Measurements from ENCODE around the gene PPEF2. TPM values are rescaled to one million over a fixed set of nuclear protein-coding genes. Genes with fewer than 3 reads are reported as not detected.

Gene PPEF2
- total RNA-seq, 1 donor from 2014 or later = not detected

DNA sequence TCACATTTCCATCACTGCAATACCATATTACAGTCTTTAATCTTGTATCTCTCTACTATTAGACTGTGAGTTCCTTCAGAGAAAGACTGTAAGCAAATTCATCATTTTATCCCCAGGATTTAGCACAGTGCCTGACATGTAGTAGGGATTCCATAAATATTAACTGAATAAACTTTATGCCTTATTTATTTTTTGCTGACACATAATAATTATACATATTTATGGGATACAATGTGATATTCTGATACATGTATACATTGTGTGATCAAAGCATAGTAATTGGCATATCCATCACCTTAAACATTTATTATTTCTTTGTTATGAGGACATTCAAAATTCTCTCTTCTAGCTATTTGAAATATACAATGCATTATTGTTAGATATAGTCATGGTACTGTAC is 3.7 kb downstream of the PPEF2 start:
- no peak for DNase-seq (ENCODE audit: low spot score)

DNA sequence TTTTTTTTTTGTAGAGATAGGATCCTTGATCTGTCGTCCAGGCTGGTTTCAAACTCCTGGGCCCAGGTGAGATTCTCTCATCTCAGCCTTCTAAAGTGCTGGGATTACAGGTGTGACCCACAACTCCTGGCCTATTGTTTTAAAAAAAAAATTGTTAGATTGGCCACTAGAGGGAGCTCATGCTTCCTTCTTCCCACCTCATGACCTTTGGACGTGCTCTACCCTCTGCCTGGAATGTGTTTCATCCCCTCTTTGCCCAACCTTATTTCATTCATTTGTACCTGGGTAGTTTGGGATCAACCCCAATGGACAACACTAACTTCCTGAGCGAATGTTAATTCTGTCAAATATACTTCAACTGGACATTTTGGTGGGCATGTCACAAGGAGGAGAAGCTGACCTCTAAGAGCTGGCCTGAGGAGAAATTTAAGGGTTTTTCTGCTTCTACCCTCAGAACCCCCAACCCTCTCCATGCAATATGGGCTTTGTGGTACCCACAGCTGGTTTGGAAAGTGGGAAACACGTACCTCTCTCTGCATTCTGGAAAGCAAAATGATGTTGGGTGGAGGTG is 6.4 kb downstream of the PPEF2 start:
- DNase-seq (ENCODE audit: low spot score) = no peak

DNA sequence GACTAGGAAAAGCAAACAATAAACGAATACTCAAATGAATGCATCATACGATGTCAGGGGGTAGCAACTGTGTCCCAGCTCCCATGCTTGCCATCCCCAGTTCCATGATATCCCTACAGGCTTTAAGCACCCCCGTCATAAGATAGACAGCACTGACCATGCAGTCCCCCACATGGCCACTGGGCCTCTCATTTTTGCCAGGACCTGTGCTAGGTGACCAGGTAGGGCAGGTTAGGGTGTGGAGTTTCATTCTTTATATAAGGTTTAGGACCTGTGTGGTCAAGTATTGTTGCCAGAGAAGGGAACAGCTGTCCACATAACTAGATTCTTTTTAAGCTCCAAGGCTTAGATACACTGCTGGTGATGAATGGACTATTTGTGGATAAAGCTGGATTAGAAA is 9.7 kb downstream of the PPEF2 start:
- DNase-seq (ENCODE audit: low spot score) = no peak

DNA sequence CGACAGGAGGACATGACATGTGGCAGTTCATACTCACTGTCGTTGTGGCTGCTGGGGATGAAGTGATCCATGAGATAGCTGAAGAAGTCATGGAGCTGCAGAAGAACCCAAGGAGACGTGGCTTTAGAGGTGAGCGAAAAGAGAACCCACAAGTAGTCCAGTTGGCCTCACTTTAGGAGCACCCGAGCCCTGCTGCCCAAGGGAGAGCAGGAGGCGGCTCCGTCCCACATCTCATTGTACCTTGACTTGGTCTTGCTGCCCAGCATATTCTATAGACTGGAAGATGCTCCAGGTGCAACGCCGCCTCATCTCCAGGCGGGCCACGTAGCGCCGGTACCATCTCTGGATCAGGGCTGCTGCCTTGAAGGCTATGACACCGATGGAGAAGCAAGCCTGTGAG is 10.6 kb downstream of the PPEF2 start:
- DNase-seq (ENCODE audit: low spot score) = no peak

DNA sequence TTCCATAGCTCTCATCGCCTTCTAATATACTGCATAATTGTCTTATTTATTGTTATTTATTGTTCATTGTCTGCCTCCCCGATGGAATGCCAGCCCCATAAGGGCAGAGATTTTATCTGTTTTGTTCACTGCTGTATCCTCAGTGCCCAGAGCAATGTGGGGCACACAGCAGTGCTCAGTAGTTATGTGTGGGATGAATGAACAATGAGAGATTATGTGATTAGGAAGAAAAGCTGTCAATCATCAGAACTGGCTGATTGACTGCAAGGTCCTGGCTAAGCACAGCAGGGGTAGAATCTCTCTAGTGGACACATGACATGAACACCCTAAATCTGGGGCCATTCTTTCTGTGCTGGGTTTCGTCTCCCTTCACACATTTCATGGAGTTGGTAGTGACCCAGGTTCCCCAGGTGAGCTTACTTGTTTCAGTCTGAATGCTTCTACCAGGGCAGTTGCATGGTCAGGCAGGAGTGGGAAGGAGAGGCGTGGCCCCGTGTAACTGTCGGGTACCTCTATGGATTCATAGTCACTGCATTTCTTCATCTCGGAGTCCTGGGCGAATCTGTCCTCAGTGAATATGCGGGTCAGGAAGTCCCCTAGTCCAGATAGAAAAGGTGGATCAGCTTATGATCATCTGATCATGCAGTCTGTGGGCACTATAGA is 12.6 kb downstream of the PPEF2 start:
- DNase-seq (ENCODE audit: low spot score) = no peak

DNA sequence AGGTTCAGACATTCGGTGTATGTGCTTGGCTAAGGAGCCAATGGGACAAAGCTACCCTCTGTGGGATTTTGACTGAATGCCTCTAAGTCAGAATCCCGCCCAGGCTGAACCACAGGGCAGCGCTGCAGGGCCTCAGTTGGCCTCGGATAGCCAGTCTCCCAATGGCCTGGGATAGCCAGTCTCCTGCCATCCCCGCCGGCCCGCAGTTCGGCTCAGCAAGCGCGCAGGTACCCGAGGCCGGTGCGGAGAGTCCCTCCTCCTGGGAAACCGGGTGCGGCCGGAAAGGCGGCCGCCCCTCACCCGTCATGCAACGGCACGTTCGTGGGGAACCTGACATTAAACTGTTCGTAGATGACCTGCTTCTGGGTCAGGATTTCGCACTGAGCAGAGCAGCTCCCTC is 16.1 kb downstream of the PPEF2 start:
- no peak for DNase-seq (ENCODE audit: low spot score)

DNA sequence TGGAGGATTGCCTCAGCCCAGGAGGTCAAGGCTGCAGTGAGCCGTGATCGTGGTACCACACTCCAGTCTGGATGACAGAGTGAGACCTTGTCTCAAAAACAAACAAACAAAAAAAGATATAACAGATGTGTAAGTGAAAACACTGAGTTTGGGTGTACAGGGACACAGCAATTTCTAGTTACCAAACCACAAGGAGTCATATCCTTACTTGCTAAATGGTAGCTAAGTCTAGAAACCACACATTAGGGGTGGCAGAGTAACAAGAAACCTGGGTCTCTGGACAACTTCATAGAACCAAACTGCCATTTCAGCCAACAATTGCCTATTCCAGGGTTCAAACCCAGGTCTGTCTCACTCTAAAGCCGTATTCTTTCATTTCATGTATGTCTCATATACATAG is 20.8 kb downstream of the PPEF2 start:
- DNase-seq (ENCODE audit: low spot score) = no peak

DNA sequence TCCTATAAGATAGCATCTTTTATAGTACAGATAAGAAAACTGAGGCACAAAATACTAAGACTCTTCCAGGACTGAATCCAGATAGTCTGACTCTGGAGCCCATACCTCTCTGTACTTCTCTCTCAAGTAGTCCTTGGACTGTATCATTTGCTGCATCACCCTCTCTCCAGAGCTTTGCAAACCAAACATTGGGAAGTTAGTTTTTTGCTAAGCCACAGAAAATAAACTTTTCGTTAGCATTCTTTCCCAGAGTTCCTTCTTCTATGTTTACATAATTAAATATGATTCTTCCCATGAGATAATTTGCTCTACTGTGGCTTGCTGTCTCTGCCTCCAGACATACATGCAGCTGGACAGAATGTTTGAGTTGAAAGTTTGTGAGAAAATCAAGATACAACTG is 22.0 kb downstream of the PPEF2 start:
- no peak for DNase-seq (ENCODE audit: low spot score)

DNA sequence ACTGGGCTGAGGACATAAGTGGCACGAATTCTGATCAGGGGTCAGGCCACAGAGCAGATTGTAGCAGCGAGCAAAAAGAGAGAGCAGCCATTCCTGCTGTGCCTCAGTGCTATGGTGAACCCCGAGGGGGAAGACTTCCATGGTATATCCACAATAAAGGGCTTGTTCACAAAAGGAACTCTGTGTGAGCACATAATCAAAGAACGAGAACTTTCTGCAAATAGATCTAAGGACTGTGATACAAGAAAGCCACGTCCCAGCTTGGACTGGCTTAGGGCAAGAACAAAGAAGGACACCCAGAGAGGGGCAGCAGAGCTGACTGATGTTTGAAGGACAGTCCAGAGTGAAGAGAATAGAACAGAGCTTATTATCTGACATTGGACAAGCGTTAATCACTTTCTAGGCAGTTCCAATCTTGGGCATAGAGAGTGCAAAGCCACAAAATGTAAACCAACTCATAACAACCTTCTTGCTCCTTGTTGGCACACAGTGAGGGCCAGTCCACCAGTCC is 24.0 kb downstream of the PPEF2 start:
- DNase-seq (ENCODE audit: low spot score) = no peak

DNA sequence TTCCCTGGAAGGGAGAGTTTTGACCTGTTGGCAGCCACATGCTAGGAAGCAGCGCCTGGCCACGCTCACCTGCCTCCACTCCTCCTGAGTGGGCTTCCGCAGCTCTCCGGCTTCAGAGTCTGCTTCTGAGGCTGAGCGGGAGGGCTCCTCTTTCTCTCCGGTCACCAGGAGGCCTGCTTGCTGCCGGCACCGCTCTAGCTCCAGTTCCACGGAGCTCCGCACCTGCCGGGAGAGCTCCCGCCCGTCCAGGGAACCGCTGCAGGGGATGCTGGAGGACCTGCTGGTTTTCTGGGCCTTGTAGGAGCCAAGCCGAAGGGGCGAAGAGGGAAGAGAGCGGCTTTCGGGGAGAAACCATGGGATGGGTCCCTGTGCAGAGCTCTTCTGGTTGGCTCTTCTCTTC is 26.0 kb downstream of the PPEF2 start:
- no peak for DNase-seq (ENCODE audit: low spot score)

DNA sequence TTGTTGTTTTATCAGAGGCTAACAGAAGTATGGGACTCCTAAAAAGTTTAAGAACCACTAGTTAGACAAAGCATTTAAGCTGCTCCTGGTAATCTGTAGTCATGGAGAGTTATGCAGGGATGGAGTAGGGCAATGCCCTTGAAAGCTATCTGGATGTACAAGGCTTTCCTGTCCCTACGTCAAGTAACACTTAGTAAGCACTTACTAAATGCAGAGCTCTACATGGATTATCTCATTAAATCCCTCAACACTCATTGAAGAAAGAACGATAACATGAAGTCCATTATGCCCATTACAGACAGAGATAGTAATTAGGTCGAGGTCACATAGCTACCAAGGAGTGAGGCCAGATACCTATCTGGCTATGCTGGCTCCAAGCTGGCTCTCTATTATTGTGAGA is 33.2 kb downstream of the PPEF2 start:
- DNase-seq (ENCODE audit: low spot score) = no peak

DNA sequence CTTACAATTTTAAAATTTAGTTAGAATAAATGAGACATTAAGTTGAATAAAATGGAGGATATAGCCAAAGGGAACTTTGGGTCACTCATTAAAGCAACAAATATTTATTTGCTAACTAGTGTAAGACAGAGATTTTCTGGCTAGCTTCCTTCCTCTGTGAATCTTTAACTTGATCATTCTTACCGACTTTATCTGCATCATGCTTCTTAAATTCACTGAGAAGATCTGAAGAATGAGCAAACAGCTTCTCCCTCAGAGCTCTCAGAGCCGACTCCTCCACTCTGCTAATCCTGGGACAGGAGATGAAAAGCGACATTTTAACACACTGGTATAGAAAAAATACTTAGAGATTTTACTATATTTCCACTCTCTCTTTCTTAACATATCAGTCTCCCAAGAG is 35.1 kb downstream of the PPEF2 start:
- no peak for DNase-seq (ENCODE audit: low spot score)

DNA sequence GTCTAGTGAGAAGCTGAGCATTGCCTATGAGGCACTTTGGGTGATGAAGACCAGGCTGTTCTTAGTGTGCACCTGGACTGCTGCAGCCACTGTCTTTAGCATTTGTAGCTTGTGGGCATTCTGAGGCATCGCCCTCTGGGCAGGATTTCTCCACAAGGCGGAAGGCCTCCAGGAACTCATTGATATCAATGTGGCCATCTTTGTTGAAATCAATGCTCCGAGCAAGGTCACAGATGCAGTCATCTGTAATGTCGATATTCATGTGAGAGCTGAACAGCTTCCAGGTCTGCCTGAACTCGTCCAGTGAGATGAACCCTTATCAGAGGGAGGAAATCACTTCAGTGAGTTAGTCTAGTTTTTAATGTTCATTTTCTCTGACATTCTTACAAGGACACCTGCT is 41.6 kb downstream of the PPEF2 start:
- DNase-seq (ENCODE audit: low spot score) = no peak

DNA sequence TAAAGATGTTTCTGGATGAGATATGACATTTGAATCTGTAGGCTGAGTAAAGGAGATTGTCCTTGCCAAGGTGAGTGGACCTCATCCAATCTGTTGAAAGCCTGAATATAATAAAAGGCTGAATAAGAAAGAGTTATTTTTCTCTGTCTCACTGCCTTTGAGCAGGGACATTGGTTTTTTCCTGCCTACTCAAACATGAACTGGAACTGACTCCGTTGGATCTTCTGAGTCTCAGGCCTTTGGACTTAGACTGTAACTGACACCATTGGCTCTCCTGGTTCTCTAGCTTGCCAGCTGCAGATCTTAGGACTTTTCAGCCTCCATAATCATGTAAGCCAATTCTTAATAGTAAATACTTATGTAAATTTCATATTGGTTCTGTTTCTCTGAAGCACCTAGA is 43.5 kb downstream of the PPEF2 start:
- DNase-seq (ENCODE audit: low spot score) = no peak

DNA sequence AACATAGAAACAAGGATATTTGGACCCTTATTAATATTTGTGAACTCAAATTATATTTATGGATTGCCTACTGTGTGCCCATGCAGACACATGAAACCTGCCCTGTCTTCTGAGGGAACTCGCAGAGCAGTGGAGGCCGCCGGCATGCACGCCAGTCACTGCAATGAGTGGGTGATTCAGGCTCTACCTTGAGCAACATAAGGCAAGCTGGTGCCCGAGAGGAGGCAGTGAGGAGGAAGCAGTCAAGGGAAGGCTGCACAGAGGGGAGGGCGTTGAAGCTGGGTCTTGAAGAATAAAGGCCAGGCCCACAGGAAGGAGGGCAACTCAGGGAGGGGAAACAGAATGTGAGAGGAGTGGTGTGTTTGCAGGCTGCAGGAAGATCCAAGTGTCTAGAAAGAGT is 52.8 kb downstream of the PPEF2 start:
- DNase-seq (ENCODE audit: low spot score) = no peak

DNA sequence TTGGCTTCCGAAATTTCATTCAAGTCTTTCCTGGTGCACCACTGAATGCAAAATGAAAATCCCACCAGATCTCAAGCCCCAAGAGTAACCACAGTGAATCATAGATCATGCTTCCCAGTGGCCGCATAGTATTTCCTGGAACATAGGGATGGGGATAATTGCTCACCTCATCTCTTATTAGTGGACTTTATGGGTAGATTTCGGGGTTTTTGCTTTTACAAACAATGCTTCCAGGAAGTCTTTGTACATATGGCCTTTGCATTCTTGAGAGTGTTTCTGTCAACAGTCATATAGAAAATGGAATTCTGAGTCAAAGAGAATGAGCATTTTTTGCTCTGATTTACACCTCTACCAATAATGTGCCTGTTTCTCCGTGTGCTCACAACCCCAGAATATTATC is 53.4 kb downstream of the PPEF2 start:
- DNase-seq (ENCODE audit: low spot score) = no peak

DNA sequence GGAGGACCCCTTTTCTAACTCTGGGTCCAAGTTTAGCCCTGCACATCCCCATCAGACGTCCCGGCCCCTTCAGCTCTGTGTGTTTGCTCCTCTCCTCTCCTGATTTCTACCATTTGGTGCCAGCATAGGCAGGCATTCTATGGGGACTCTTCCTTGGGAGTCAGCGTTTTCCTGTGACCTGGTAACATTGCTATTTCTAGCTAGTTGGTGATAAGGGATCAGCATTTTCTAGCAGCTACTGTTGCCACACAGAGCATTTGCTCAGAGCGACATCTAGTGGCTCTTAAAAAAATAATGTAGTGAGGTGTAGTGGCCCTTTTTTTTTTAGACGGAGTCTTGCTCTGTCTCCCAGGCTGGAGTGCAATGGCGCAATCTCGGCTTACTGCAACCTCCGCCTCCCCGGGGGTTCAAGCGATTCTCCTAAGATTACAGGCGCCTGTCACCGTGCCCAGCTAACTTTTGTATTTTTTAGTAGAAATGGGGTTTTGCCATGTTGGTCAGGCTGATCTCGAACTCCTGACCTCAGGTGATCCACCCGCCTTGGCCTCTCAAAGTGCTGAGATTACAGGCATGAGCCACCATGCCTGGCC is 54.0 kb downstream of the PPEF2 start:
- peak; percentile 46 for DNase-seq (ENCODE audit: low spot score)

DNA sequence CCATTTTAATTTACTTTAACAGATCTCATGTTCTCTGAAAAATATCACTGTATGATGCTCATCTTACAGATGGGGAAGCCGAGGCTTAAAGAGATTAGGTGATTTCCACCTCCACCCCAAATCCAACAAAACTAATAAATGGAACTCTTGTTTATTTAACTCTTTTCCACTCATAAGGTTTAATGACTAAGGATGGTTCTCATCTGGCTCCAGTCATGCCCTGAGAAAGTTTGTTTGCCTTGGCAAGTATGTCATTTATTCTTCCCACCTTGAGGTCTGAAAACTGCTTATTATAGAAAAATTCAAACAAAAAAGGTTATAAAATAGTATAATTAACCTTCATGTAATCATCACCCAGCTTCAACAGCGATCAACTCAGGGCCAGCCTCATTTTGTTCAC is 56.3 kb downstream of the PPEF2 start:
- DNase-seq (ENCODE audit: low spot score) = no peak

DNA sequence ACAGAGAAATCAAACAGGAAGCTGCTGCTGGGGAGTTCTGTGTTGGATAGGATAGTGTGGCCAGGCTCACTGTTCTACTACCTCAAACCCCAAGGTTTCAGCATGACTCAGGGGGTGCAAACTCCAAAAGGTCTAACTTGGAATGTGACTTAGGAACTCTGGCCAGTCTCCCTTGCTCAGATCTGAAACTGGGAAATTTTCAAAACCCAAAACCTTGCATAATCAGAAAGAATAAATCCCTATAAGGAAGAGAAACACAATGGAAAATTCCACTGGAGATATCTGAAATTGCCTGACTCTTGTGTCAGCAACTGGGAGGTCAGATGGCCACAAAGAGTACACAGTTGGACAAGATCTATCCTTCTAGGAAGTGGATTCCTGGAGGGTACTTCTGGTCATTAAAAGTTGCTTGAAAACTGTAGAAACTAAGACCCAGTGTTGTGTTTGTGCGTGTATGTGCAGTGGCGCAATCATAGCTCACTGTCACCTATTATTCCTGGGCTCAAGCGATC is 58.0 kb downstream of the PPEF2 start:
- no peak for DNase-seq (ENCODE audit: low spot score)

DNA sequence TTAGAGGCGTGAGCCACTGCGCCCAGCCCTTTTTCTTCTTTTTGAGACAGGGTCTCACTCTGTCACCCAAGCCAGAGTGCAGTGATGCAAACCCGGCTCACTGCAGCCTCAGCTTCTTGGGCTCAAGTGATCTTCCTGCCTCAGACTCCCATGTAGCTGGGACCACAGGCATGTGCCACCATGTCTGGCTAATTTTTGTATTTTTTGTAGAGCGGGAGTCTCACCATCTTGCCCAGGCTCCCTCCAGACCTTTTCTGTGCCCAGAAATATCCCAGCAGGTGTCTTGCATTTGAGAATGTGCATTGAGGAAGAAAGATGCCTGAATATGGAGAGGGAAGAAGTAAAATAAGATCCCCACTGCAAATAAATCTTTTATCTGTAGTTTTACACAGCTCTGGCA is 58.7 kb downstream of the PPEF2 start:
- DNase-seq (ENCODE audit: low spot score) = no peak

DNA sequence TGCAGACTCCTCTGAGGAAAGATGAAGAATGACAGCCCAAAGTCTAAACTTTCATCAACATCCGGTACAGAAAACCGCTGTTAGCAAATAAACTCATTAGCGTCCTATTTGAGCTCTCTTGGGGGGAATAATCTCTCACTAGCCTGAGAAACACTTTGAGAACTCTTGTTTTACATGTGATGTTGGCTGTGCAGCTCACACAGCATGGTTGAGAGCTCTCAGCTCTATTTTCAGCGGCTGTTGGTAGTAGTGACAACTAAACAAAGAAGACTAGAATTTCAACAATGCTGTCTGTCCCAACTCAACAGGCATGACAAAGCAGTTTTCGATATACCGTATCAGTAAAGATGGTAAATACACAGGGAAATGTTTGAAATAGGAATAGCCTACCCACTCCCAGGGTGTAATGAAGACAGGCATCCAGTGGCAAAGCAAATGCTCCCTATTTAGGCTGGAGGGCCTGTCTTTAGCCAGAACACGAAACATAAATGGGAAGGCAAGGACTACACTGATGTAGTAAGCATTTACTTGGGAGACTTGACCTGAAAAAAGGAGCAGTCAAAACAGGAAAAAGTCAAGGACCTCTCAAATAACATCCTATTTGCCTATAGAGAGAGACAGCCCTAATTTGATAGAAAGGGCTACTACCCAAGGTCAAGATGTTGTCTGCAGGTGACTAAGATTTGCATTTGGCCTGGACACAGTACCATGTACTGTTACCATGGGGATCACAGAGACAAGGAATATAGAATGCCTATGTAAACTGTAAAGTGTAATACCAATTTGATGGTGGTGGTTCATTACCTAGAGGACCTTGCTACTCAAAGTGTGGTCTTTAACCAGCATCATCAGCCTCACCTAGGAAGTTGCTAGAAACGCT is 60.4 kb downstream of the PPEF2 start:
- DNase-seq (ENCODE audit: low spot score) = no peak

DNA sequence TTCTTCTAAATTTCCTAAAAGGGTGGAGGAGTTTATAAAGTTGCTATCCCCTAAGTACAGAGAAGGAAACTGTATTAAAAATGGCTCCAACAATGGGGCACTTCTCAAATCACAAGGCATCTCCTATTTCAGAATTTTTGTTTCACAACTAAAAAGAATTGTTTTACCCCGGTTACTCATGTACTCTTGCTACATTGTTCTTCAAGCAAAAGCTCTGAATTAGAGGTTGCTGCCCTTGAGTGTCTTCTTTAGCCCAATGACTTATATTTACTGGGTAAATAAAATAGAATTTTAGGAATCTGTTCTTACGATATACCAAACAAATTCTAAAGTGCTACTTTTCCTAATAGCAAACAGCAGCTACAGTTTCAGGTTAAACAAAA is 67.5 kb downstream of the PPEF2 start:
- no peak for DNase-seq (ENCODE audit: low spot score)
